Neutrophil (primary cell): ENCODE measurements around the gene ANKRD6.

Experiments
- H3K27ac ChIP-seq: fragments of 200-600 bp; sonication (generic); 2 replicates; pipeline ENCODE4 v1.5.1; 2016; ENCODE audit warnings: mild to moderate bottlenecking, moderate library complexity
- H3K27me3 ChIP-seq: fragments of 200-600 bp; sonication (generic); 2 replicates; pipeline ENCODE4 v1.6.0; 2016; ENCODE audit warnings: mild to moderate bottlenecking
- H3K36me3 ChIP-seq: fragments of 200-600 bp; sonication (generic); 2 replicates; pipeline ENCODE4 v1.5.1; 2017
- H3K4me1 ChIP-seq, 2 experiments: fragments of 200-600 bp in 1 of 2; sonication (generic) in 1 of 2; 1 replicate in 1 of 2; 2 replicates in 1 of 2; pipeline versions ENCODE4 v1.5.1 to v1.6.1; 2013 to 2016; ENCODE audit warnings: low read depth in 1 of 2, low read length in 1 of 2, mild to moderate bottlenecking in 1 of 2, moderate library complexity in 1 of 2; ENCODE audit not compliant: control insufficient read depth in 1 of 2, insufficient read depth in 1 of 2
- H3K4me3 ChIP-seq, 2 experiments: fragments of 200-600 bp in 1 of 2; sonication (generic) in 1 of 2; 1 replicate in 1 of 2; 2 replicates in 1 of 2; pipeline ENCODE4 v1.5.1; 2013 to 2016; ENCODE audit warnings: low read depth in 1 of 2, low read length in 1 of 2, mild to moderate bottlenecking in 1 of 2, moderate library complexity in 1 of 2
- H3K9me3 ChIP-seq: fragments of 200-600 bp; sonication (generic); 2 replicates; pipeline ENCODE4 v1.5.1; 2016
- CTCF ChIP-seq: fragments of 200-600 bp; sonication (generic); IDR thresholded peaks from 2 replicates; pipeline ENCODE4 v1.5.1; 2016; ENCODE audit warnings: antibody characterized with exemption

ANKRD6 gene

GRCh38 chr6:89680551-89680950 lies 247.6 kb downstream of the ANKRD6 start:
- H3K27me3 ChIP-seq, result no peaks in the 10 kb centered on the region
- no peaks in the 10 kb centered on the region for H3K9me3 ChIP-seq
- H3K27ac ChIP-seq, result no peak overlapping the region
- no peaks in the 10 kb centered on the region for H3K4me1 ChIP-seq
- peaks cover 72% of the 10 kb centered on the region for H3K36me3 ChIP-seq
- no peak overlapping the region for H3K4me3 ChIP-seq
- no peak for TF ChIP-seq CTCF

DNA sequence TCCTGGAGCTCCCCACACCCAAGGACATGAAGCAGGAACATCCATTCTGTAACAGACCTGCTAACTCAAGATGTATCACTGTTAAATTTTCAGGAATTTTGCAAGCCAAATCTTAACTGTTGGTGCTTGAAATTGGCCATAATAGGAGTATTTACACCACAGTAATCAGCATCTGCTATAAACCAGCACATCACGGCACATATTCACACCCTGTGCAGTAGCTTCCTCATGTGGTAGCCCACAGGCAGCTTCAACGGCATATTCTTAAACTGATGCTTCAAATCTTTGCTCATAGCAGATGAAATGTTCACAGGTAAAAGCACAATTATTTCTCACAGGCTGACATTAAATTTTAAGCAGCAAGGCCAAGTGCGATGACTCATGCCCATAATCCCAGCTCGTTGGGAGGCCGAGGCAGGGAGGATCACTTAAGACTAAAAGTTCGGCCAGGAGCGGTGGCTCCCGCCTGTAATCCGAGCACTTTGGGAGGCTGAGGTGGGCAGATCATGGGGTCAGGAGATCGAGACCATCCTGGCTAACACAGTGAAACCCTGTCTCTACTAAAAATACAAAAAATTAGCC lies 249.1 kb downstream of the ANKRD6 start:
- Histone ChIP-seq H3K4me1 (no peaks in the 10 kb centered on the region), H3K27ac (no peak overlapping the region), H3K27me3 (no peaks in the 10 kb centered on the region), H3K9me3 (no peaks in the 10 kb centered on the region), H3K4me3 (no peak overlapping the region), H3K36me3 (peaks cover 74% of the 10 kb centered on the region)
- no peak for TF ChIP-seq CTCF

DNA sequence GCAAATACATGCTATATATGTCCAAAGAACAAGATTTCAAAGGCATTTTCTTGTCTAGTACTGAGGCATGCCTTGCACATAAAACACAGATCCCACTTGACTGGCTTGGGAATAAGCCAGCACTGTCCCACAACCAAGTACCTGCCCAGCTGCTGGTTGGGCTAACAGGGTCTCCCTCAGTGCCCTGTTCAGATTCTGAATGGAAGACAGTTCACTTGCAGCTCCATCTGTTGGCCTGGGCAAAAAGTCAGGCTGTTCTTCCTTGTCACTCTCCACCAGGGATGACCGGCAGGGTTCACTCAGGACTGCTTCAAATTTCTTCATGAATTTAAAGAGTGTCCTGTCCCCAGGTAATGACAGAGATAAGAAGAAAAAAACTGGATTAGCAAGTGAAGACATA lies 250.0 kb downstream of the ANKRD6 start:
- H3K27me3 ChIP-seq, result no peaks in the 10 kb centered on the region
- H3K36me3 ChIP-seq, result peaks cover 74% of the 10 kb centered on the region
- no peaks in the 10 kb centered on the region for H3K4me1 ChIP-seq
- H3K4me3 ChIP-seq, result no peak overlapping the region
- TF ChIP-seq CTCF, result no peak
- H3K9me3 ChIP-seq, result no peaks in the 10 kb centered on the region
- H3K27ac ChIP-seq, result no peak overlapping the region
